GM19025 (cell line): ENCODE data around the gene AMZ1.
"Not testable (repeated sequence)": the region's sequence is repeated elsewhere in the genome, so short reads cannot be mapped to it uniquely, and the experiment has no call there.

Experiments used
- ATAC-seq: cut with Tn5 transposase; IDR thresholded peaks from one replicate; pipeline ENCODE4 v1.9.1; 2021; ENCODE audit warnings: mild to moderate bottlenecking, low read depth, moderate library complexity; ENCODE audit not compliant: unreplicated experiment

AMZ1 gene

GRCh38 chr7:2709553-2710285, 21.7 kb downstream of the AMZ1 start:
- ATAC-seq: peak; percentile 3

- ATAC-seq: peak; percentile 58
These were observed 22.3 kb downstream of the AMZ1 start for GRCh38 chr7:2710286-2710655.

- ATAC-seq: peak; percentile 36
These were observed 23.0 kb downstream of the AMZ1 start for GRCh38 chr7:2710901-2711551.

- ATAC-seq: no peak
These were observed 24.1 kb downstream of the AMZ1 start for GRCh38 chr7:2711895-2712675.

- no peak for ATAC-seq
These were observed 25.4 kb downstream of the AMZ1 start for GRCh38 chr7:2713370-2713769.

- ATAC-seq: no peak
These were observed 26.0 kb downstream of the AMZ1 start for GRCh38 chr7:2713978-2714377.

- ATAC-seq: no peak
These were observed 26.6 kb downstream of the AMZ1 start for GRCh38 chr7:2714636-2715035.

GRCh38 chr7:2715341-2716231, 27.6 kb downstream of the AMZ1 start:
- no peak for ATAC-seq

- no peak for ATAC-seq
These were observed 28.5 kb downstream of the AMZ1 start for GRCh38 chr7:2716488-2716887.

- no peak for ATAC-seq
These were observed 28.9 kb downstream of the AMZ1 start for GRCh38 chr7:2716906-2717292.

- no peak for ATAC-seq
These were observed 29.6 kb downstream of the AMZ1 start for GRCh38 chr7:2717293-2718261.

- ATAC-seq: no peak
These were observed 30.4 kb downstream of the AMZ1 start for GRCh38 chr7:2718296-2718965.

GRCh38 chr7:2719007-2719406, 31.0 kb downstream of the AMZ1 start:
- ATAC-seq: no peak

GRCh38 chr7:2720024-2720423, 32.0 kb downstream of the AMZ1 start:
- ATAC-seq: no peak

- ATAC-seq: no peak
These were observed 33.8 kb downstream of the AMZ1 start for GRCh38 chr7:2721842-2722241.

GRCh38 chr7:2722591-2722990, 34.6 kb downstream of the AMZ1 start:
- no peak for ATAC-seq

GRCh38 chr7:2723138-2723850, 35.3 kb downstream of the AMZ1 start:
- no peak for ATAC-seq

- not testable (repeated sequence) for ATAC-seq
These were observed 36.0 kb downstream of the AMZ1 start for GRCh38 chr7:2724036-2724435.
